Cardiac fibroblast (primary cell): ENCODE data around the gene CSPG4.
"Not testable (repeated sequence)": the region's sequence is repeated elsewhere in the genome, so short reads cannot be mapped to it uniquely, and the experiment has no call there.

Experiments
- DNase-seq, 2 donors: peaks; one replicate each; pipeline versions ENCODE4 v3.0.0 to v3.0.0-alpha.2; 2010; ENCODE audit warnings: low read depth in 2 of 2
- H3K4me3 ChIP-seq, 2 donors: replicated peaks in 1 of 2; 1 replicate in 1 of 2; 2 replicates in 1 of 2; pipeline ENCODE4 v1.5.1; 2011; ENCODE audit warnings: low read depth in 2 of 2, low read length in 2 of 2, mild to moderate bottlenecking in 2 of 2, moderate library complexity in 1 of 2
- CTCF ChIP-seq: IDR thresholded peaks from one replicate; pipeline ENCODE4 v1.5.1; 2011; ENCODE audit warnings: low read depth, mild to moderate bottlenecking, low read length, inconsistent platforms

Gene CSPG4

GRCh38 chr15:75753145-75753544 is 40.5 kb upstream of the CSPG4 start:
- no peak for TF ChIP-seq CTCF
- no peak for DNase-seq
- no peak overlapping the region for H3K4me3 ChIP-seq

- no peak for DNase-seq
- no peak for TF ChIP-seq CTCF
- no peak overlapping the region for H3K4me3 ChIP-seq
Observed at GRCh38 chr15:75751891-75752290, 39.2 kb upstream of the CSPG4 start.

- DNase-seq = no peak
- H3K4me3 ChIP-seq = no peak overlapping the region
- TF ChIP-seq CTCF = no peak
Observed at GRCh38 chr15:75751116-75751875, 38.6 kb upstream of the CSPG4 start.

- H3K4me3 ChIP-seq = no peak overlapping the region
- DNase-seq = no peak
- TF ChIP-seq CTCF = no peak
Observed at GRCh38 chr15:75750261-75751050, 37.8 kb upstream of the CSPG4 start.

GRCh38 chr15:75749820-75750219 is 37.2 kb upstream of the CSPG4 start:
- no peak for TF ChIP-seq CTCF
- no peak overlapping the region for H3K4me3 ChIP-seq
- no peak for DNase-seq

GRCh38 chr15:75748882-75749281 is 36.2 kb upstream of the CSPG4 start:
- not testable (repeated sequence) for DNase-seq, H3K4me3 ChIP-seq

GRCh38 chr15:75747121-75747520 is 34.5 kb upstream of the CSPG4 start:
- DNase-seq, H3K4me3 ChIP-seq: not testable (repeated sequence)

- no peak overlapping the region for H3K4me3 ChIP-seq
- DNase-seq = no peak
- TF ChIP-seq CTCF = no peak
Observed at GRCh38 chr15:75745305-75745704, 32.7 kb upstream of the CSPG4 start.

GRCh38 chr15:75742346-75742745 is 29.7 kb upstream of the CSPG4 start:
- not testable (repeated sequence) for H3K4me3 ChIP-seq

More at GRCh38 chr15:75742346-75742745, 29.7 kb upstream of the CSPG4 start:
- not testable (repeated sequence) for DNase-seq
